Measurements from ENCODE around the gene ZNF77.
"Not testable (repeated sequence)": the region's sequence is repeated elsewhere in the genome, so short reads cannot be mapped to it uniquely, and the experiment has no call there.

Gene ZNF77

DNA sequence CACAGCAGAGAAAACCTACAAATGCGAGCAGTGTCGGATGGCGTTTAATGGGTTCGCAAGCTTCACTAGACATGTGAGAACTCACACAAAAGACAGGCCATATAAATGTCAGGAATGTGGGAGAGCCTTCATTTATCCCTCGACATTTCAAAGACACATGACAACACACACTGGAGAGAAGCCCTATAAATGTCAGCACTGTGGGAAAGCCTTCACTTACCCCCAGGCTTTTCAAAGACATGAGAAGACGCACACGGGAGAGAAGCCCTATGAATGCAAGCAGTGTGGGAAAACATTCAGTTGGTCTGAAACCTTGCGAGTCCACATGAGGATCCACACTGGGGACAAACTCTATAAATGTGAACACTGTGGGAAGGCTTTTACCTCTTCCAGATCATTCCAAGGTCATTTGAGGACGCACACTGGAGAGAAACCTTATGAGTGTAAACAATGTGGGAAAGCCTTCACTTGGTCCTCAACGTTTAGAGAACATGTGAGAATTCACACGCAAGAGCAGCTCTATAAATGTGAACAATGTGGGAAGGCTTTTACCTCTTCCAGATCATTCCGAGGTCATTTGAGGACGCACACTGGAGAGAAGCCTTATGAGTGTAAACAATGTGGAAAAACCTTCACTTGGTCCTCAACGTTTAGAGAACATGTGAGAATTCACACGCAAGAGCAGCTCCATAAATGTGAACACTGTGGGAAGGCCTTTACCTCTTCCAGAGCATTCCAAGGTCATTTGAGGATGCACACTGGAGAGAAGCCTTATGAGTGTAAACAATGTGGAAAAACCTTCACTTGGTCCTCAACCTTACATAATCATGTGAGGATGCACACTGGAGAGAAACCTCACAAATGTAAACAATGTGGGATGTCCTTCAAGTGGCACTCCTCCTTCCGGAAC, 27.2 kb downstream of the ZNF77 start:
- Mint-ChIP-seq H3K9me3 (peaks cover 20% of the 10 kb centered on the region), H3K4me3 (no peak overlapping the region), H3K27ac (no peak overlapping the region), H3K27me3 (no peaks in the 10 kb centered on the region), H3K4me1 (ENCODE audit: low read depth) (peaks cover 9% of the 10 kb centered on the region), H3K36me3 (ENCODE audit: low read depth) (peaks cover 64% of the 10 kb centered on the region)
- no peak for DNase-seq

DNA sequence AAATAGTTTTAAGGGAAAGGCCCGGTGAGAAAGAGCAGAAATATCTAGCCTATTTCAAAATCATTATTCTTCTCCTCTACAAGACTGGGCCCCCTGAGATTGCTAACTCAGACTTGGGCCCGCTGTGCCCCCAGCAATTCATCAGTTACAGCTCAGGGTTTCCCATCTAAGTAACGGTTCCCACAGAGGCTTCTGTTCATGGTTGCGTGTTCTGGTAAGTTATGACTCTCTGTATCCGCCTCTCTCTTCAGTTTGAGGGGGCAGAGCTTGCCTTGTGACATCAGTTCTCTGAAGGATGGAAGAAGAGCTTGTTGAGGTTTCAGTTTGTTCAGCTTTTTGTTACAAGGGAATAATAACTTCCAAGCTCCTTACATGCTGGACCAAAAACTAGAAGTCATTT, 32.5 kb downstream of the ZNF77 start:
- Mint-ChIP-seq H3K27me3 (no peaks in the 10 kb centered on the region), H3K27ac (peak overlapping the region; percentile 65), H3K4me3 (no peak overlapping the region), H3K36me3 (ENCODE audit: low read depth) (peaks cover 64% of the 10 kb centered on the region), H3K9me3 (peaks cover 10% of the 10 kb centered on the region), H3K4me1 (ENCODE audit: low read depth) (peaks cover 40% of the 10 kb centered on the region)
- no peak for DNase-seq

DNA sequence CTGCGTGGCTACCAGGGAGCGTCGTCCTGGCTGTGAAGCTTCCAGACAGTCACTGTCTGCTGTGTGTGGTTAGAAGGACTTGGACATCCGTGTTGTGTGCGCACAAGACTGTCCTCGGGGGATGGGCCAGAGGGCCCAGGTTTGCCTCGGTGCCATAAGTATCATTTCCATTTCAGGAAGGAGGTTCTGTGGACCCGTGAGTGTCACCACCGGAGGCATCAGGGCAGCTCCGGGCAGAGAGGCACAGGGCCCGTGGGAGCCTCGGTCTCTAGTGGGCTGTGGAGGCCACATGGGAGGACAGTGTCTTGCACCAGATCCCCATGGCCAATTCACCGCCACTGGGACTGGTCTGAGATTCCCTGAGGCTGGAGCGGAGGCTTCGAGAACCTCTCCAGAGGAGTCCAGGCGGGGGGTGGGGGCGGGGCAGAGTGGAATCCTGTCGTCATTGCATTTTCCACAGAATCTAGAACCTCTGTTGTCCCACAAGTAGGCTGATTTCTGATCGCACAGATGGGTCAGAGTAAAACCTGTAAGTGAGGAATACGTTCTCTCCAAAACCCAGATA, 38.1 kb downstream of the ZNF77 start:
- Mint-ChIP-seq H3K36me3 (ENCODE audit: low read depth) (peaks cover 21% of the 10 kb centered on the region), H3K27ac (no peak overlapping the region), H3K4me1 (ENCODE audit: low read depth) (peaks cover 42% of the 10 kb centered on the region), H3K27me3 (no peaks in the 10 kb centered on the region), H3K4me3 (no peak overlapping the region), H3K9me3 (peaks cover 2% of the 10 kb centered on the region)
- DNase-seq = no peak

DNA sequence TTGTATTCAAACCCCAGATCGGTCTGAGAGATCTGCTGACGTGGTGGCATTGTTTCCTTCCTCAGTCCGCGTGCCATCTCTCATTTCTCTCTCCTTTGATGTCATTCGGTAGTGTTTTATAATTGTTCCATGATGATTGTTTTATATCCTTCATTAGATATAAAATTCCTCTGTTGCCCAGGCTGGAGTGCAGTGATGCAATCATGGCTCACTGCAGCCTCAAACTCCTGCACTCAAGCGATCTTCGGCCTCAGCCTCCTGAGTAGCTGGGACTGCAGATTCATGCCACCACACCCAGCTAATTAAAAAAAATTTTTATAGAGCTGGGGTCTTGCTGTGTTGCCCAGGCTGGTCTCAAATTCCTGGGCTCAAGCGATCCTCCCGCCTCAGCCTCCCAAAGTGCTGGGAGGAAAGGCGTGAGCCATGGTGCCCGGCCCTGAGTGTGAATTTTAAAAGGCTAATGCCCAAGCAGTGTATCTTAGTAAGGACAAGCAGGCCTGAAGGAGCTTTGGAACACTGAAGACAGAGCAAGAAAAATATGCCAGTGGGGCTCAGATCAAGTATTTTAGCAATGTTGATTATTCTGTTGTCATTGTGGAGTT, 38.8 kb downstream of the ZNF77 start:
- H3K27me3 Mint-ChIP-seq = no peaks in the 10 kb centered on the region
- peaks cover 18% of the 10 kb centered on the region for H3K36me3 Mint-ChIP-seq (ENCODE audit: low read depth)
- DNase-seq = no peak
- peaks cover 2% of the 10 kb centered on the region for H3K9me3 Mint-ChIP-seq
- H3K4me3 Mint-ChIP-seq = no peak overlapping the region
- H3K27ac Mint-ChIP-seq = no peak overlapping the region
- peaks cover 41% of the 10 kb centered on the region for H3K4me1 Mint-ChIP-seq (ENCODE audit: low read depth)

DNA sequence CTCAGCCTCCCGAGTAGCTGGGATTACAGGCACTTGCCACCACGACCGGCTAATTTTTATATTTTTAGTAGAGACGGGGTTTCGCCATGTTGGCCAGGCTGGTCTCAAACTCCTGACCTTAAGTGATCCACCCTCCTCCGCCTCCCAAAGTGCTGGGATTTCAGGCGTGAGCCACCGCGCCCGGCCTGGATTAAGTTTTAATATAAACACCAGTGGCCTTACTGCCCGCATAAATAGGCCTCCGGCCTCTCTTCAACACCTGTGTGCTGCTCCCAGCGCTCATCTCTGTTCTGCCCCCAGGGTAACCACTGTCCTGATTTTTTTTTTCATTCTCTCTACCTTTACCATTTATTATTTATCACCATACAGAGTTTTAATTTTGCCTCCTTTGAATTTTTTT, 41.4 kb downstream of the ZNF77 start:
- not testable (repeated sequence) for DNase-seq; H3K36me3 Mint-ChIP-seq (ENCODE audit: low read depth); H3K9me3 Mint-ChIP-seq; H3K27me3 Mint-ChIP-seq; H3K4me3 Mint-ChIP-seq; H3K27ac Mint-ChIP-seq
- H3K4me1 Mint-ChIP-seq (ENCODE audit: low read depth) = peaks cover 33% of the 10 kb centered on the region

DNA sequence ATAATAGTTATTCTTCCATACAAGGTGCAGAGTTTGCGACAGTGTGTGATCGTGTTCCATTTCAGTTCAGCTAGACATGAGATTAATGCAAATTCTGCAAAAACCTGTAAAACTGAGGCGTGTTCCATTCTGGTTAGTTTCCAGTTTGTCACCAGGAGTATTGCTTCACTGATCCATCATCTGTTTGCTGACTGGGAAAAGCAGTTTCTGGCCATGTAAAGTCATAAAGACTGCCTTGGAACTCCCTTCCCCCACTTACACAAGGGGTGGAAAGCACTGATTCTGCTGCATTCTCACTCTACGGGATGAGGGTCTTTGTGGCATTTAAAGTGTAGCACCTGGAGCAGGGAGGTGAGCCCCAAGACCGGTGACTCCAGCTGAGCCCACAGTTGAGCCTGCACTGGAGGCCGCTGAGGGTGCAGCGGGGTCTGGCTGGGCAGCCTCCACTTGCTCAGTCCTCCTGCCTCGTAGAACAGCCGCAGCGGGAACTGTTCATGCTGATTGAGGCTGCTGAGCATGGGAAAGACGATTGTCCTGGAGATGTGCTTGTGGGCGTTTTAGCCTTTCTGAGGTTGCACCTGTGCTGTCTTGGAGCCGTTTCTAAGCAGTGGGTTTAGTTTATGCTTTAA, 42.1 kb downstream of the ZNF77 start:
- Mint-ChIP-seq H3K9me3 (peaks cover under 1% of the 10 kb centered on the region), H3K4me1 (ENCODE audit: low read depth) (peaks cover 30% of the 10 kb centered on the region), H3K27me3 (no peaks in the 10 kb centered on the region), H3K4me3 (peak overlapping the region; percentile 99), H3K27ac (no peak overlapping the region), H3K36me3 (ENCODE audit: low read depth) (peaks cover 8% of the 10 kb centered on the region)
- no peak for DNase-seq

DNA sequence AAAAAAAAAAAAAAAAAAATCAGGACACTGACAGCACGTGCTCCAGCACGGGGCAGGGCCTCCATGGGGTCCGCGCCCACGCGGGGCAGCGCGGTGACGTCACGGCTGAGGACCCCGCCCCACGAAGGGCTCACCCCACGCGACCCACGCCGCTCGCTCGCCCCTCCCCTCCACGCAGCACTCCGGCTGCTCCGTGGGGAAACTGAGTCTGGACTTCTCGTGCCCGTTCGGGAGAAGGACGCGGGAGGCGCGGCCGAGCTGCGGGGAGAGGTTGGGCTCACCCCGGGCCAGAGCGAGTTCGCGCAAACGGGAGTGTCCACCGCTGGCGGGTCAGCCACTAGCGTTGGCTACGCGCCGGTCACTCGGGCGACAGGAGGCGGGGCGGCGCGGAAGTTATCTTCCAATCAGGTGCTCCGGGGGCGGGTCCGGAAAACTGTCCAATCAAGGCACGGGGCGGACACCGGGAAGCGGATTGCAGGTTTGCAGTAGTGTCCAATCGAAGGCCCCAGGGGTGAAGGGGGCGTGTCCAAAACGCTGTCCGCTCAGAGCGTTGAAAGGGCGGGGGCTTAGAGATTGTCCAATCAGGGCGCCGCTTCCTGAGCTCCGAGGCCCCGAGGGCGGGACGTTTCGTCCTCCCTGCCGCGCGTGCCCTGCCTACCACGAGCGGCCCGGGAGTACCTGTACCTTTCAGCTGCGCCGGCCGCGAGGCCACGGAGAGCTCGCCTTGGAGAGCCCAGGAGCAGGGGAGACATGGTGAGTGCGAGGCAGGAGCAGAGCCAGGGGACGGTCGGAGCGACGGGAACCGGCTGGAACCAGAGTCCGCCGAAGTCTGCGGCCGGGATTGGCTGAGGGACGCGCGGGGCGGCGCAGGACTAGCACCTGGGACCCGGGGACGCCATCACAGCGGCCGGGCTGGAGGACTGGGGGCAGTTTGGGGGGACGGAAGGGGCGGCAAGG, 44.2 kb downstream of the ZNF77 start, which contains the start of gene ZNF57:
ZNF57 (plus strand) TSS at position 633 of the 957 bp plus-strand sequence; CDS start at position 751, 118 bp downstream.
- H3K9me3 Mint-ChIP-seq = peaks cover 13% of the 10 kb centered on the region
- peaks cover 25% of the 10 kb centered on the region for H3K4me1 Mint-ChIP-seq (ENCODE audit: low read depth)
- H3K27ac Mint-ChIP-seq = peak within 1 kb of the TSS; percentile 96
- H3K36me3 Mint-ChIP-seq (ENCODE audit: low read depth) = peaks cover 5% of the 10 kb centered on the region
- peak within 1 kb of the TSS; percentile 99 for H3K4me3 Mint-ChIP-seq
- no peaks in the 10 kb centered on the region for H3K27me3 Mint-ChIP-seq
- DNase-seq = peak; percentile 97

DNA sequence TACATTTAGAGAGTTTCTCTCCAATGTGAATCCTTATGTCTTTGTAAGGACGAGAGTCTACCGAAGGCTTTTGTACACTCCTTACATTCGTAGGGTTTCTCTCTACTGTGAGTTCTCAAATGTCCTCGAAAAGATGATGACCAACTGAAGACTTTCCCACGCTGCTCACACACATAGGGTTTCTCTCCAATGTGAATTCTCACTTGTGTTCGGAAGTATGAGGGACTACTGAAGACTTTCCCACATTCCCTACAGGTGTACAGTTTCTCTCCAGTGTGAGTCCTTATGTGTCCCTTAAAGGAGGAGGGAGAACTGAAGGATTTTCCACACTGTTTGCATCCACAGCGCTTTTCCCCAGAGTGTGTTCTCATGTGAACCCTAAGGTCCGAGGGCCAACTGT, 48.1 kb downstream of the ZNF77 start:
- DNase-seq = no peak
- H3K4me3 Mint-ChIP-seq = no peak overlapping the region
- H3K9me3 Mint-ChIP-seq = peaks cover 13% of the 10 kb centered on the region
- H3K4me1 Mint-ChIP-seq (ENCODE audit: low read depth) = peaks cover 8% of the 10 kb centered on the region
- H3K27me3 Mint-ChIP-seq = peaks cover 3% of the 10 kb centered on the region
- H3K27ac Mint-ChIP-seq = no peak overlapping the region
- H3K36me3 Mint-ChIP-seq (ENCODE audit: low read depth) = peaks cover 5% of the 10 kb centered on the region

DNA sequence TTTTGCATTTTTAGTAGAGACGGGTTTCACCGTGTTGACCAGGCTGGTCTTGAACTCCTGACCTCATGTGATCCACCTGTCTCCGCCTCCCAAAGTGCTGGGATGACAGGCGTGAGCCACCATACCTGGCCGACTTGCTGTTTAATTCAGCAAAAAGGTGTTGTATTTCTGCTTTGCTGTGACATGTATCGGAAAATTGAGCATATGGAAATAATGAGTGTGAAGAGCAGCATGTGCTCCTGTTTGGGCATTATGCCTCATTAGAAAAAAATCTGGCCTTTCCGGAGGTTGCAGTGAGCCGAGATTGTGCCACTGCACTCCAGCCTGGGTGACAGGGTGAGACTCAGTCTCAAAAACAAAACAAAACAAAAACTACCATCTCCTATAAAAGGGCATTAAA, 54.2 kb downstream of the ZNF77 start:
- not testable (repeated sequence) for H3K27me3 Mint-ChIP-seq; H3K27ac Mint-ChIP-seq; H3K4me3 Mint-ChIP-seq; H3K9me3 Mint-ChIP-seq; H3K36me3 Mint-ChIP-seq (ENCODE audit: low read depth); DNase-seq; H3K4me1 Mint-ChIP-seq (ENCODE audit: low read depth)

DNA sequence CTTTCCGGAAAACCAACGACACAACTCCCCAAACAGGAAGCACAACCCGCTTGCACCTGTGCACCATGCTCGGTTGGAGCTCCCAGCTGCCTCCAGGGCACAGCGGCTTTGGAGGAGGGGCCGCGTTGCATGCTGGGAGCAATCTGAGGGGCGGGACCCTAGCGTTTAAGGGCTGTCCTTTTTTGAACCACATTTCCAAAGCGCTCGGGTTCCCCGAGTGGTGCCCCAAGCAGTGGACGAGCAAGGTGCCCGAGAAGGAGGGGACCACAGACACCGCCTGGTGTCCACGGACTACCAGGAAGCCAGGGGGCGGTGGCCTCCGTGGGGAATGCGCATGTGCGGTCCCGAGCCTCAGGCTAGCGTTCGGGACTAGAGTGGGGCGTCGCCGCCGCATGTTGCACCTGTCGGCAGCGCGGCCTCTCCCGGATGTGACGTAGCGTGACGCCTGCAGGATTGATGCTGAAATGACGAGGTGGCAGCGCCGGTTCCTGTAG, 56.0 kb downstream of the ZNF77 start:
- DNase-seq = peak; percentile 54
- H3K27me3 Mint-ChIP-seq = peaks cover under 1% of the 10 kb centered on the region

DNA sequence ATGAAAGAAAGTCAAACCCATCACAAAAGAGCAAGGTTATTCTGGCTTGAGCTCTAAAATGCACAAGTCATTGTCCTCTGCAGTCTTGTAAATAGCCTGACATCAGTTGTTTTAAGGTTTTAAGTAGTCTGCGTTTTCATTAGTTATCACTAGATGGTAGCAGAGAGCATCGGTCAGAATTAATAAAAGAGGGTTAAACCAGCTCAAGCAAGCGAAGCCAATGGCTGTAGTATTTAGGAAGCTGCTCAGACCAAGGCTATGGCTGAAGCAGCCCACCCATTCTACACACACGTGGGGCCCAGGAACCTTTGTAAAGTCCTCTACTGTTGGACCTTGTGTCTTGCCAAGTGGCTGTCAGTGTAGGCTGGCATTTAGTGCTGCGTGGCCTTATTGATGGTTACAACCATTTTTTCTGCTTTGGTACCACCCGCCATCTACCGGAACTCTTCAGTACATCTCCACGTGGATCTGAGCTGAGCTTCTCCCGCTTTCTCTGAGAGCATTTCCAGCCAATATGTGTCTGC, 57.3 kb downstream of the ZNF77 start:
- H3K9me3 Mint-ChIP-seq = no peaks in the 10 kb centered on the region
- H3K4me1 Mint-ChIP-seq (ENCODE audit: low read depth) = no peaks in the 10 kb centered on the region
- H3K27me3 Mint-ChIP-seq = no peaks in the 10 kb centered on the region
- no peaks in the 10 kb centered on the region for H3K36me3 Mint-ChIP-seq (ENCODE audit: low read depth)
- DNase-seq = peak; percentile 51
- H3K27ac Mint-ChIP-seq = no peak overlapping the region
- H3K4me3 Mint-ChIP-seq = no peak overlapping the region

More for the DNA sequence above, 56.0 kb downstream of the ZNF77 start:
- no peaks in the 10 kb centered on the region for H3K4me1 Mint-ChIP-seq (ENCODE audit: low read depth)
- H3K4me3 Mint-ChIP-seq = no peak overlapping the region
- no peaks in the 10 kb centered on the region for H3K36me3 Mint-ChIP-seq (ENCODE audit: low read depth)
- no peaks in the 10 kb centered on the region for H3K9me3 Mint-ChIP-seq
- H3K27ac Mint-ChIP-seq = no peak overlapping the region

DNA sequence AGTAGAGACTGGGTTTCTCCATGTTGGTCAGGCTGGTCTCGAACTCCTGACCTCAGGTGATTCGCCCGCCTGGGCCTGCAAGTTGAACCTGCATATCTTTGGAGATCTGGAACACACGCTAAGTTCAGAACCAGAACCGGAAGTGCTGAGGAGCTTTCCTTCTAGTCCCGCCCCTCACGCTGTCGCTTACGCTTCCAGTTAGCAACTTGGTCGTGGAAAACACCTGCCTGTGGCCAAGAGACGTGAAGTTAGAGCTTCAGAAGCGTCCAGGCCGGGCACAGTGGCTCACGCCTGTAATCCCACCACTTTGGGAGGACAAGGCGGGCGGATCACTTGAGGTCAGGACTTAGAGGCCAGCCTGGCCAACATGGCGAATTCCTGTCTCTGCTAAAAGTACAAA, 59.0 kb downstream of the ZNF77 start:
- Mint-ChIP-seq H3K4me1 (ENCODE audit: low read depth) (no peaks in the 10 kb centered on the region), H3K4me3 (no peak overlapping the region), H3K9me3 (no peaks in the 10 kb centered on the region), H3K27me3 (no peaks in the 10 kb centered on the region), H3K27ac (no peak overlapping the region), H3K36me3 (ENCODE audit: low read depth) (no peaks in the 10 kb centered on the region)
- DNase-seq = no peak

DNA sequence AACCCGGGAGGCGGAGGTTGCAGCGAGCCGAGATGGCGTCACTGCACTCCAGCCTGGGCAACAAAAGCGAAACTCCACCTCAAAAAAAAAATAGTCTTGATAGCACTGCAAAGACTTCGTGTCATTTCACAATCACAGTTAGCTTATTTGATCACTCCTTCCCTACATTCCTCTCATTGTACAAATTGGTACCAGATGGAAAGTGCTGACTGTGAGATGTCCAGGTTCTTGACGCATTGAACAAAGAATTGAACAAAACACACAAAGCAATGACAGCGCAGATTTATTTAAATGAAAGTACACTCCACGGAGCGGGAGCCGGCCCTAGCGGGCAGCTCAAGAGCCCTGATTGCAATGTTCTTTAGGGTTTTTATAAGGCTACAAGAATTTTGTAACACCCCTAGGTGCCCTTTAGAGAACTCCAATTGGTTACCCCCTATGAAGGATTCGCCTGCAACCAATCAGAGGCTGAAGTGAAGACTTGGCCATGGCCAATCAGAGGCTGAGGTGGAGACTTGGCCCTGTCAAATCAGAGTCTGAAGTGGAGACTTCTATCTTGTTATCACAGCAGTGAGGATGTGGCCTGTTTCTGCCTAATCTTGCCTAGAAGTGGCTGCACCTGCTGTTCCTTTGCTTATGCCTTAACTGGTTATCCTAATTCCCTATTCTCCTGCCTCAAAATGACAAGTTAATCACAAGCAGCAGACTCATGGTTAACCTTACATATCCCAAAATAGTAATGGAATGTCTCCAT, 60.9 kb downstream of the ZNF77 start:
- H3K4me1 Mint-ChIP-seq (ENCODE audit: low read depth) = no peaks in the 10 kb centered on the region
- no peak overlapping the region for H3K4me3 Mint-ChIP-seq
- peaks cover 4% of the 10 kb centered on the region for H3K9me3 Mint-ChIP-seq
- DNase-seq = no peak
- no peaks in the 10 kb centered on the region for H3K36me3 Mint-ChIP-seq (ENCODE audit: low read depth)
- no peaks in the 10 kb centered on the region for H3K27me3 Mint-ChIP-seq
- no peak overlapping the region for H3K27ac Mint-ChIP-seq
